SJSA1 (cell line): ENCODE results near the gene LYPLA2. TPM values are rescaled to one million over a fixed set of nuclear protein-coding genes. Genes with fewer than 3 reads are reported as not detected.
"Not testable (repeated sequence)": the region's sequence is repeated elsewhere in the genome, so short reads cannot be mapped to it uniquely, and the experiment has no call there.

Experiments used
- DNase-seq, 2 experiments: peaks; one replicate each; pipeline ENCODE4 v3.0.0-alpha.2; 2015 to 2020; ENCODE audit warnings: low spot score in 2 of 2, low read depth in 1 of 2
- H3K27ac ChIP-seq: fragments of 250-450 bp; sonication (Bioruptor Pico); 2 replicates; pipeline ENCODE4 v1.5.1; 2020; ENCODE audit warnings: mild to moderate bottlenecking, moderate library complexity
- H3K27me3 ChIP-seq: fragments of 250-450 bp; sonication (Bioruptor Pico); replicated peaks from 2 replicates; pipeline ENCODE4 v1.5.1; 2020; ENCODE audit warnings: mild to moderate bottlenecking, moderate library complexity
- H3K36me3 ChIP-seq: fragments of 250-450 bp; sonication (Bioruptor Pico); 2 replicates; pipeline ENCODE4 v1.5.1; 2020; ENCODE audit warnings: mild to moderate bottlenecking
- H3K4me1 ChIP-seq: fragments of 250-450 bp; sonication (Bioruptor Pico); replicated peaks from 2 replicates; pipeline ENCODE4 v1.6.1; 2021; ENCODE audit warnings: mild to moderate bottlenecking
- H3K4me3 ChIP-seq: fragments of 250-450 bp; sonication (Bioruptor Pico); 2 replicates; pipeline ENCODE4 v1.5.1; 2020; ENCODE audit warnings: mild to moderate bottlenecking
- H3K9me3 ChIP-seq: fragments of 250-450 bp; sonication (Bioruptor Pico); replicated peaks from 2 replicates; pipeline ENCODE4 v1.5.1; 2020; ENCODE audit warnings: mild to moderate bottlenecking
- total RNA-seq: library from RNA; depleted of rRNA; stranded (reverse); fragments of >200 nt; shearing (Covaris generic); gene quantifications from 2 replicates; pipeline ENCODE4 v1.2.3, GENCODE V29; 2014

The LYPLA2 gene
- total RNA-seq, 1 experiment from 2014 or later, result 46.6 TPM

DNA sequence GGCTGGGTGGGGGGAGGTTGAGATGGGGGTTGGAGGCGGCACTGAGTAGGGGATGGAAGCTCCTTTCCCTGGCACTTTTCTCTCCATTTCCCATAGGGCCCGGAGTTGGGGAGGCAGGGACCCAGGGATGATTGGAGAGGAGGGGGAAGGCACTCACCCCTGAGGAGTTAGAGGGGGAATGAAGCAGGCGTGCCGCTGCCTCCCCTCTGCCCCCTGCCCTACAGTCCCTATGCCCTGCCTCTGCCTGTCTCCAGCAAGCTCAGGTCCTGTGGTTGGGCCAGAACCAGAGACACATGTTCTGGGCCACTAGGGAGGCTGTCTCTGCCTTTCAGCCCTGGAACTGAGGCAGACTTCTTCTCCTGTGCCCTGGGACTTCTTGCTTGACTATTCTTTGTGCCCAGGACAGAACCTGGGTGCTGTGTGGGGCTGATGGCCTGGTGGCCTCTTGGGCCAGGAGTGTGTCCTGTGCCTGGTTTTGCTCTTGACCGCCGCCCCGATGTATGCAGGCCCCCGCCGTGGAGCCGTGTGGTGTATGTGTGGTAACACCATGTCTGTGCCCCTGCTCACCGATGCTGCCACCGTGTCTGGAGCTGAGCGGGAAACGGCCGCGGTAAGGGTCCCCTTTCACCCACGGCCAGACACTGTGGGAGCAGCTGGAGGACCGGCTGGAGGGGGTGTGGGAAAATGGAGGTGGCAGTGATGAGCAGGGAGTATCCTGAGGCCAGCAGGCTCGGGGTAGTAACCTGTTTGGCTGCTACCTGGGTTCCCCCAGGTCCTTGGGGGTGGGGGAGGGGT lies 1.4 kb downstream of the LYPLA2 start:
- Histone ChIP-seq H3K4me3 (peak overlapping the region; percentile 60), H3K27me3 (no peaks in the 10 kb centered on the region), H3K36me3 (peaks cover 60% of the 10 kb centered on the region), H3K27ac (no peak overlapping the region), H3K9me3 (0 out of 2 replicates have a peak, but pooled peaks cover 2% of the 10 kb centered on the region), H3K4me1 (peaks cover 27% of the 10 kb centered on the region)
- DNase-seq, result no peak

DNA sequence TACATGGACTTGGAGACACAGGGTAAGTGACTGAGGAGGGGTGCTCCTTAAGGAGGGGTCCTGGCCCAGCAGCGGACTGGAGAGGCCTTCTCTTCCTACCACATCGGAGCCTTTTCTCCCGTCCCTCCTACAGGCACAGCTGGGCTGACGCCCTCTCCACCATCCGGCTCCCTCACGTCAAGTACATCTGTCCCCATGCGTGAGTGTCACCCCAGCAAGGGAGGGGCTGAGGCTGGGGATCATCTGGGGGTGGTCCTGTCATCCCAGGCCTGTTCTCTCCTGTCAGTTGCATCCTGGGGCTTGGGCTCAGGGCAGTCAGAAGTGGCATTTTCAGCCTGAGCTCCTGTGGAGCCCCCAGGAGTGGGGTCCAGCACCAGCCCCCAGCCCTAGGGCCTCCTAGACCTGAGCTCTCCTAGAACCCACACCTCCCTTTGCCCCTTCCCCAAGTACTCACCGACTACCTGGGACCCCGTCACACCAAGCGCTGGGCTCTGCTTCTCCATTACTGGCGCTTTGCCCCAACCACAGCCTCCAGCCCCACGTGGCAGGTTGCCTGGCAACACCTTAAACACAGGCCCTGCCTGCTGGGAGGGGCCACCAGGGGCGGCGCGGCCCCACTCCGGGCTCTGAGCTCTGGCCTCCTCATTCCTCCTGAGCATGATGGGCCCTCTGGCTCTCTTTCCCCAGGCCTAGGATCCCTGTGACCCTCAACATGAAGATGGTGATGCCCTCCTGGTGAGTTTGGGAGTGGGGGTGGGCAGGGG lies 2.3 kb downstream of the LYPLA2 start:
- Histone ChIP-seq H3K36me3 (peaks cover 59% of the 10 kb centered on the region), H3K4me3 (no peak overlapping the region), H3K9me3 (0 out of 2 replicates have a peak, but pooled peaks cover 2% of the 10 kb centered on the region), H3K27me3 (no peaks in the 10 kb centered on the region), H3K27ac (no peak overlapping the region), H3K4me1 (peaks cover 27% of the 10 kb centered on the region)
- DNase-seq, result no peak

DNA sequence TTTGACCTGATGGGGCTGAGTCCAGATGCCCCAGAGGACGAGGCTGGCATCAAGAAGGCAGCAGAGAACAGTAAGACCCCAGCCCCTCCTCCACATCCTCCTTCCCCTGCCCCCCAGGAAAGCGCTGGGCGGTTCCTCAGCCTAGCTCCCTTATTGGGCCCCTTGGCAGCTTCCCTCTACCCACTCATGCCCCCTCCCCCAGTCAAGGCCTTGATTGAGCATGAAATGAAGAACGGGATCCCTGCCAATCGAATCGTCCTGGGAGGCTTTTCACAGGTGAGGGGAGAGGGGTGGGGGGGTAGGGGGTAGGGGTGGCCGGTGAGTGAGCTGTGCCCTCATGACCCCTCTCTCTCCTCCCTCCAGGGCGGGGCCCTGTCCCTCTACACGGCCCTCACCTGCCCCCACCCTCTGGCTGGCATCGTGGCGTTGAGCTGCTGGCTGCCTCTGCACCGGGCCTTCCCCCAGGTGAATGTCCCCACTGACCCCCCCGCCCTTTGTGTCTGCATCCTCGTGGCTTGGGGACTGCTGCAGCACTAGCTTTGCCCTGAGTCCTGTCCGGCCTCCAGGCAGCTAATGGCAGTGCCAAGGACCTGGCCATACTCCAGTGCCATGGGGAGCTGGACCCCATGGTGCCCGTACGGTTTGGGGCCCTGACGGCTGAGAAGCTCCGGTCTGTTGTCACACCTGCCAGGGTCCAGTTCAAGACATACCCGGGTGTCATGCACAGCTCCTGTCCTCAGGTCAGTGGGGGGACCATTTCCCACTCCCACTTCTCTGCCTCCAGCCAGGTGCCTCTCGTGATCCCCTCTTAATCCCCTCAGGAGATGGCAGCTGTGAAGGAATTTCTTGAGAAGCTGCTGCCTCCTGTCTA lies 3.2 kb downstream of the LYPLA2 start:
- Histone ChIP-seq H3K27me3 (no peaks in the 10 kb centered on the region), H3K4me3 (no peak overlapping the region), H3K27ac (no peak overlapping the region), H3K9me3 (0 out of 2 replicates have a peak, but pooled peaks cover 2% of the 10 kb centered on the region), H3K36me3 (peaks cover 63% of the 10 kb centered on the region), H3K4me1 (peaks cover 30% of the 10 kb centered on the region)
- DNase-seq, result no peak

DNA sequence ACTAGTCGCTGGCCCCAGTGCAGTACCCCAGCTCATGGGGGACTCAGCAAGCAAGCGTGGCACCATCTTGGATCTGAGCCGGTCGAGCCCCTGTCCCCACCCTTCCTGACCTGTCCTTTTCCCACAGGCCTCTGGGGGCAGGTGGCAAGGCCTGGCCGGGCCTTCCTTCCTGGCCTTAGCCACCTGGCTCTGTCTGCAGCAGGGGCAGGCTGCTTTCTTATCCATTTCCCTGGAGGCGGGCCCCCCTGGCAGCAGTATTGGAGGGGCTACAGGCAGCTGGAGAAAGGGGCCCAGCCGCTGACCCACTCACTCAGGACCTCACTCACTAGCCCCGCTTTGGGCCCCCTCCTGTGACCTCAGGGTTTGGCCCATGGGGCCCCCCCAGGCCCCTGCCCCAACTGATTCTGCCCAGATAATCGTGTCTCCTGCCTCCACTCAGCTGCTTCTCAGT lies 3.8 kb downstream of the LYPLA2 start:
- not testable (repeated sequence) for H3K9me3 ChIP-seq, H3K4me3 ChIP-seq, H3K27ac ChIP-seq, H3K27me3 ChIP-seq, DNase-seq
- Histone ChIP-seq H3K4me1 (peaks cover 31% of the 10 kb centered on the region), H3K36me3 (peaks cover 65% of the 10 kb centered on the region)

DNA sequence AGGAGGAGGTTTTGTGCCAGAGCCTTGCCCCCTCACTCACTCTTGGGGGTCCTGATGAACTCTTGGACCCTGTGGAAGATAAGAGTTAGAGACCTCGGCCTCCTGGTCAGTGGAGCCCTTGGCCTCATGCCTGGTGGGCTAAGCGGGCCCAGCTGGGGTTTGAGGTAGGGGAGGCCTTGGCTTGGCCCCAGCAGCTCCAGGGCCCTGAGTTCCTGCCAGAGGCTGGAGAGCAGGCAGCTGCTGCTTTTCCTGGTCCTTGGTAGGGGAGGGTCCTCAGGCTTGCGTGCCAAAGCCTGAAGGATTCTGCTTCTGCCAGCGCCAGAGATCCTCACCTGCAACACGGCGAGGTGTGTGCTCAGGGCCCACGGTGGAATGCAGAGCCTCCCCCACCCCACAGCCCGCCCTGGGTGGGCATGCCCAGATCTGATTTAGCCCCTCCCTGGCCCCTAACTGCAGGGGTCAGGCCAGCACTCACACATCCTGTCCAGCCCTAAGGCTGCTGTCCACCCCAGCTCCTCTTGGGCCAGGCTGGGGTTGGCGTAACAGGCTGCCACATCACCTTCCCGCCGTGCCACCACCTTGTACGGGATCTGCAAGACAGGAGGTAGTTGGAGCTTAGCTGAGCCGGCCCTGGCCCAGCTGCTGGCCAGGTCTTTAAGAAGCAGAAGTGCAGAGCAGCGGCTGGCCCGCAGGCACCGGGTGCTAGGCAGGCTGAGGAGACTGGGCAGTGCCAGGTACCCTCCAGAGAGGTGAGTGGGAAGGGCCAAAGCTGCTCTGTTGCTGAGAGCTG lies 4.9 kb downstream of the LYPLA2 start:
- Histone ChIP-seq H3K9me3 (0 out of 2 replicates have a peak, but pooled peaks cover 2% of the 10 kb centered on the region), H3K36me3 (peaks cover 68% of the 10 kb centered on the region), H3K27me3 (no peaks in the 10 kb centered on the region), H3K4me1 (peaks cover 22% of the 10 kb centered on the region), H3K4me3 (no peak overlapping the region), H3K27ac (no peak overlapping the region)
- DNase-seq, result no peak

DNA sequence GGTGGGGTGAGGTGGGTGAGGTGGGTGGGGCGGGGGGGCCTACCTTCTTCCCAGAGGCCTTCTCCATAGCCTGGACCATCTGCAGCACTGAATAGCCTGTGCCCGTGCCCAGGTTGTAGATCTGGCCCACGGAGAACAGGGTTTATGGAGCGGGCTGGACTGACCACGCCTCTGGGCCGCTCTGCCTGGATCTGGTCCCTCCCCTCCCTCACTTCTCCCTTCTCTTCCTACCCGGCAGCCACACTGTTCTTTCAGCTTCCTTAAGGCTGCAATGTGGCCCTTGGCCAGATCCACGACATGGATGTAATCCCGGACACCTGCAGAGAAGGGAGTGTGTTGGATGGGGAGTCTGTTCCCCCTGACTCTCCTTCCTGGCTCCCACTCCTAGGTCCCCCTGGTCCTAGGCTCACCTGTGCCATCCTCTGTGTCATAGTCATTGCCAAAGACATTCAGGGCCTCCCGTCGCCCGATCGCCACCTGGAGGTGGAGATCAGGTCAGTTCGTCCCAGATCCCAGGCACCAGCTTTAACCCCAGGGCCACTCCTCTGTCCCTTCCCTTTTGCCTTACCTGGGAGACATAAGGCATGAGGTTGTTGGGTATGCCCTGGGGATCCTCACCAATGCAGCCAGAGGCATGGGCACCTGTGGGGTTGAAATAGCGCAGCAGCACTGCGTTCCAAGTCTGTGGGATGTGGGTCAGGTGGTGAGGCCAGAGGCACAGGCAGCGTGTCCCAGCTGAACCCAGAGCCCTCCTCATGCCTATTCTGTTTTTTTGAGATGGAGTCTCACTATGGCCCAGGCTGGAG lies 5.7 kb downstream of the LYPLA2 start:
- no peak for DNase-seq
- Histone ChIP-seq H3K36me3 (peaks cover 64% of the 10 kb centered on the region), H3K27me3 (no peaks in the 10 kb centered on the region), H3K4me3 (no peak overlapping the region), H3K9me3 (0 out of 2 replicates have a peak, but pooled peaks cover under 1% of the 10 kb centered on the region), H3K4me1 (peaks cover 23% of the 10 kb centered on the region), H3K27ac (no peak overlapping the region)

DNA sequence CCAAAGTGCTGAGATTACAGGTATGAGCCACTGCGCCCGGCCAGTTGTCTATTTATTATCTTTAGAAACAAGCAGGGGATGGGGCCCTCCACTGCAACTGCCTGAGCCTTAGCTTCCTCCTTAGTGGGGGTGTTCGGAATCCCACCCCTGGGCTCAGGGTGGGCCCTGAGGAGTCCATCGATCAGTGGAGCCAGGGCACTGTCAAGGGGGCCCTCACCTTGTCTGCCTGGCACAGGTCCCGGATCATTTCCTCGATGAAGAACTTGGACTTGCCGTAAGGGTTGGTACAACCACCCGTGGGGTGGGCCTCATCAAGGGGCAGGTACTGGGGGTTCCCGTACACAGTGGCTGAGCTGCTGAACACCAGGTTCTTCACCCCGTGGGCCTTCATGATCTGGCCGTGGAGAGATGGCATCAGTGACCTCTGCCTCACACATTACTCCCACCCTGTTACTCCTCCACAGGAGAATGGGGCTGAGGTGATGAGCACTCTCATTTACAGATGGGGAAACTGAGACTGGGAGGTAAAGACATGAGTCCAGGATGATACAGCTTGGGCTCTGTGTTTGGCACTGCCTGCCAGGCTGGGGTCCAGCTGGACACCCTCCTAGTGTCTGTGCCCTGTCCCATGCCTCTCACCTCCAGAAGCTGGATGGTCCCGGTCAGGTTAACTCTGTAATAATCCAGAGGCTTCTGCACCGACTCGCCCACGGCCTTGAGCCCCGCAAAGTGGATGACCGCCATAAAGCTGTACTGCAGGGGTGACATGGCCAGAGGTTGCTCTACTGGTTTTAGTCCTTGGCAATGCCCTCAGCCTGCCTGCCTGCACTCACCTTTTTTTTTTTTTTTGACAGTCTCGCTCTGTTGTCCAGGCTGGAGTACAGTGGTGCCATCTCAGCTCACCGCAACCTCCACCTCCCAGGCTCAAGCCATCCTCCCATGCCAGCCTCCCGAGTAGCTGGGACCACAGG lies 6.8 kb downstream of the LYPLA2 start:
- H3K4me1 ChIP-seq, result peaks cover 17% of the 10 kb centered on the region
- no peaks in the 10 kb centered on the region for H3K9me3 ChIP-seq
- H3K4me3 ChIP-seq, result no peak overlapping the region
- no peak for DNase-seq
- H3K36me3 ChIP-seq, result peaks cover 59% of the 10 kb centered on the region
- H3K27ac ChIP-seq, result no peak overlapping the region
- H3K27me3 ChIP-seq, result no peaks in the 10 kb centered on the region

DNA sequence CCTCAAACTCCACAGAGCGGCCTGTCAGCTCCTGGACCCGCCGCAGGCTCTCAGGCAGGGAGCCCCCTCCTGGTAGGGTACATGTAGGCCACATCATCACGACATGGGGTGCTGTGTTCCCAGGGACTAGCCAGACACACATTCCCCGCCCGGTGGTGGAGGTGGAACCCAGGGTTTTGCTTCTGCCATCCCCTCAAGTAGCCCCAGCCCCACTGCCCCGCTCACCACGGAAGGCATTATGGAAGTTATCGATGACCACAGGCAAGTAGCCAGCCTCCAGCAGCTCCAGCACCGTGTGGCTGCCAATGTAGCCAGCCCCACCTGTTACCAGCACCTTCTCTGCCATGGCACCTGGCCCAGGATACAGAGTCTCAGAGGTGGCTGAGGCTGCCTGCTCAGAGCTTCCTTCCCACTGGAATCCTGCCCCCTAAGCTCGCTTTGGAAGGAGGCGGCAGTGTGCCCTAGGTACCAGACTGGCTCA lies 7.8 kb downstream of the LYPLA2 start:
- Histone ChIP-seq H3K9me3 (no peaks in the 10 kb centered on the region), H3K4me3 (peak overlapping the region; percentile 74; the same call in 1 of the 2 replicates), H3K27me3 (no peaks in the 10 kb centered on the region), H3K27ac (no peak overlapping the region), H3K36me3 (peaks cover 50% of the 10 kb centered on the region), H3K4me1 (peaks cover 17% of the 10 kb centered on the region)
- DNase-seq, result no peak

DNA sequence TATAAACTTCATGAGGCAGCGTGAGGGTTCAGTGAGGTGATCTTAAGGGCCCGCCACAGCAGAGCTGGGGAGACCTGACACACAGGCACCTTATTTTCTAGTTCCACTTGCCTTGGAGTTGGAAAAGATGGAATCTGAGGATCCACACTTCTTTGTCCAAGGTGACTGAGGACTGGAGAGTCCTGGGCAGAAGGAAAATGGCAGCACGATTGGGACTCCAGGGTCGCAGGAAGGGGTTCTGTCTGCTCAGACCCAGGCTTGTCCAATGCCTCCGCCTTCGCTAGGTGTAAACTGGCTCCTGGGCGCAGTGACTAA lies 8.3 kb downstream of the LYPLA2 start:
- Histone ChIP-seq H3K36me3 (peaks cover 49% of the 10 kb centered on the region), H3K4me1 (peaks cover 17% of the 10 kb centered on the region), H3K4me3 (peak overlapping the region; percentile 74), H3K27ac (peak overlapping the region; percentile 61), H3K9me3 (no peaks in the 10 kb centered on the region), H3K27me3 (no peaks in the 10 kb centered on the region)
- DNase-seq, result no peak

DNA sequence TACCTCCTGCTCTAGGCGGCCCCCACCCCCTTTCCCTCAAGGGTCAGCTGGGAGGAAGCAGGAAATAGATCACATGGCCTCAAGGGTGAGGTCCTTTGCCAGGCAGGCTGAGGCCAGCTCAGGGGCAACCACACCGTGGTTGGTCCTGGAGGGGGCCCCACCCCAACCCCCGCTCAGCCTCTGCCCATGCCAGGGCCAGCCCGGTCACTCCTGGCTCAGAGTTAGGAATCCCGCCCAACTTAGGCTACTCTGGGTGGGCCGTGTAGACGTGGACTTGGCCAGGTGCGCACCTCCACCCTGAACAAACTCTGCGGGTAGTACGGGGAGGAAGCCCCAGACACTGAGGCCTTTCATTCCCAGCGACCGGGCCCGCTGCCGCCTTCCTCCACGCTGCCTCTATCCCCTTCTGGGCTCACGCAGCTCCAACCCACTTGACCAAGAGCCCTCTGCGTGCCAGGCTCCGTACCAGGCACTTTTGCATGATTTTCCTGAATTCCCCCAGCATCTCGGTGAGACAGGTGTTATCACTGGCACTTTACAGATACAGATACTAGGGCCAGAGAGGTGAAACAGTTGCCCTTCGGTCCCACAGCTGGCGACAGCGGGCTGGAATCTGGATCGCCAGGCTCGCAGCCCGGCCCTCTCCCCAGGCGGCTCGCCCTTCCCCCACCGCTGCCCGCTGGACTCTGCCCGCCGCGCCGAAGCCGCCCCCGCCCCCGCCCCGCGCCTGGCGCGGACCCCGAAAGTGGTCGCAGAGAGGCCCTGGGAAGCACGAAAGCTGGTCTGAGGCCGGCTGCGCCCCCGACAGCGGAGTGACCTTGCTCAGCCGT lies 8.8 kb downstream of the LYPLA2 start:
- Histone ChIP-seq H3K27ac (peak overlapping the region; percentile 61), H3K4me1 (peaks cover 17% of the 10 kb centered on the region), H3K36me3 (peaks cover 44% of the 10 kb centered on the region), H3K27me3 (no peaks in the 10 kb centered on the region), H3K9me3 (no peaks in the 10 kb centered on the region), H3K4me3 (peak overlapping the region; percentile 74)
- peak; percentile 63 to 79 for DNase-seq
